Activated CD8-positive, alpha-beta memory T cell treated with anti-CD3 and anti-CD28 coated beads, Interleukin-2, amount 10 ng/mL, durations not matched to agents 7 days and 5 days (primary cell): ENCODE results near the gene LPIN1. TPM values are rescaled to one million over a fixed set of nuclear protein-coding genes. Genes with fewer than 3 reads are reported as not detected.
A peak's percentile ranks its signal among the peaks of the same experiment; 100 is the strongest.

Experiments
- ATAC-seq: fragments of 150-1000 bp; cut with Tn5 transposase; one replicate; pipeline ENCODE4 v1.10.0; 2021; ENCODE audit warnings: moderate library complexity
- CTCF ChIA-PET: fragments of 350-600 bp; sonication (Branson Sonifier 250); formaldehyde crosslinking; loops from one replicate; lab custom pipeline; 2021; ENCODE audit warnings: antibody characterized with exemption; lab: Charles Lee
- DNase-seq: peaks from one replicate; pipeline ENCODE4 v3.0.0-alpha.2; 2020
- H3K27ac Mint-ChIP-seq: one replicate; pipeline ENCODE4 v1.8.0; 2021; ENCODE audit warnings: mild to moderate bottlenecking, mixed read lengths
- H3K27me3 Mint-ChIP-seq: one replicate; pipeline ENCODE4 v1.8.0; 2021; ENCODE audit warnings: mixed read lengths
- H3K36me3 Mint-ChIP-seq: one replicate; pipeline ENCODE4 v1.8.0; 2021; ENCODE audit warnings: mild to moderate bottlenecking, mixed read lengths
- H3K4me1 Mint-ChIP-seq: one replicate; pipeline ENCODE4 v1.8.0; 2021; ENCODE audit warnings: mixed read lengths
- H3K4me3 Mint-ChIP-seq: one replicate; pipeline ENCODE4 v1.8.0; 2021; ENCODE audit warnings: mild to moderate bottlenecking, moderate library complexity, mixed read lengths
- H3K9me3 Mint-ChIP-seq: one replicate; pipeline ENCODE4 v1.8.0; 2022; ENCODE audit warnings: low read depth, mixed read lengths
- total RNA-seq, 2 experiments: library from RNA; stranded (reverse); gene quantifications; one replicate each; pipeline ENCODE4 v1.2.3, GENCODE V29; 2021

LPIN1 gene
- total RNA-seq, 2 experiments from 2014 or later, result 57.1 to 76.4 TPM

DNA sequence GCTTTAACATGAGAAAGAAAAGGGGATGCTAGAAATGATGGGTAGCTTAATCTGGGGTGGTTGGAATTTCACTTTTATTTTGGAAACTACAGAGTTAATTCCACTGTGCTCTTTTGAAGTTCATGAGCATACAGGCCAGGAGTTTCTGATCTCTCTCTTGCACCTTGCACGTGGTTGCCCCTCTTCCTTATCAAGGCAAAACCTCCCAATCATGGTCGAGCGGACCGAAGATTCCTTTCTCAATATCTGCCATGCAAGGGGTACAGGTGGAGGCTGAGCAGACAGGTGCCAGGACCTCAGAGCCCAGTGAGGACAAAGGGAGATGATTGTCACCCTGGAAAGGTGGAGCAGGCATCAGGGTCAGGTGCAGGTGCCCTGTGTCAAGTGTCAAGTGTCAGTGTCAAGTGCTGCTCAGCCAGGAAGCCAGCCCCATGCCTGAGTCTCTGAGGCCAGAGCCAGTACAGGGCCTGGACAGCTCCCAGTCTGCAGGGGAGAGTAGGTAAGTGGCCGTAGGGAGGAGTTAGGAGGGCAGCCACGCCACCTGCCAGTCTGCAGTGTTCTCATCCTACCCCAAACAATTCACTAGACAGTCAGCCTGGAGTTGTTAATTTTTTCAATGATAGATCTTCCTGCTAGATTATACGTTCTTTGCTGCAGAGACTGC lies 42.2 kb downstream of the LPIN1 start:
- Mint-ChIP-seq H3K9me3 (no peaks in the 10 kb centered on the region), H3K27me3 (no peaks in the 10 kb centered on the region), H3K4me3 (no peak overlapping the region), H3K4me1 (no peaks in the 10 kb centered on the region), H3K36me3 (peaks cover 74% of the 10 kb centered on the region), H3K27ac (no peak overlapping the region)
- ATAC-seq (no peak), DNase-seq (no peak)
- CTCF ChIA-PET, result interaction anchor here (0.8 to 13.1 kb wide), 5 partner anchors 9 to 99 kb away, joined by 4 to 401 read pairs (median 6); partner anchors contain the start of gene LPIN1

DNA sequence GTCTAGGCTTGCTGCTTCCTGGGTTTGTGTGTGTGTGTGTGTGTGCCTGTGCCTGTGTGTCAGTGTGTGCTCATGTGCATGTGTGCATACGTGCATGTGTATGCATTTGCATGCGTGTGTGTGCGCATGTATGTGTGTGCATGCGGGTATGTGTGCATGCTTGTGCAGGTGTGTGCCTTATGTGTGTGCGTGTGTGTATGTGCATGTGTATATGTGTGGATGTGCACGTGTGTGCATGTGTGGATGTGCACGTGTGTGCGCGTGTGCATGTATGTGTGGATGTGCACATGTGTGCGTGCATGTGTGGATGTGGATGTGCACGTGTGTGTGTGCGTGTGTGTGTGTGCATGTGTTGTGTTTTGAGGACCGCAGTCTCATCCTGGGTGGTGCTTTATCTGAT lies 42.8 kb downstream of the LPIN1 start:
- CTCF ChIA-PET, result interaction anchor here (1.0 to 2.2 kb wide), 3 partner anchors 10 to 105 kb away, joined by 3 to 9 read pairs (median 3); no protein-coding TSS in a partner anchor
- DNase-seq (no peak), ATAC-seq (no peak)
- Mint-ChIP-seq H3K27ac (no peak overlapping the region), H3K4me1 (no peaks in the 10 kb centered on the region), H3K36me3 (peaks cover 73% of the 10 kb centered on the region), H3K27me3 (no peaks in the 10 kb centered on the region), H3K4me3 (no peak overlapping the region), H3K9me3 (no peaks in the 10 kb centered on the region)

DNA sequence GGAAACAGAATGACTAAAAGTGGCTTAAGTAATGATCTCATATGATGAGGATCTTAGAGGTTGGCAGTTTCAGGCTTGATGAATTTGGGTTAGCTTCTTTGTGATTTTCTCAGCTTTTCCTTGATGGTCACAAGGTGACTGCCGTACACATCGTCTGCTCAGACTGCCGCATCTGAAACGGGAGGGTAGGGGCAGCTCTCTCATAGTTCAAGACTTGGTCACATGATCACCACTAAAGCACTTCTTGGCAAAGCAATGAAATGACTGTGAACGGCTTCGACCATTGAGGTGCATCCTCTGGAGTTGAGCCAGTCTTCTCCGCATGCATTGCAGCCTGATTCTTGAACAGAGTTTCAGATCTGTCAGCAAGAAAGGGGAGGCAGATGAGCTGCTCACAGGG lies 43.8 kb downstream of the LPIN1 start:
- CTCF ChIA-PET, result interaction anchor here (1.0 to 1.2 kb wide), 2 partner anchors 11 to 106 kb away, joined by 3 read pairs; no protein-coding TSS in a partner anchor
- Mint-ChIP-seq H3K27ac (no peak overlapping the region), H3K4me1 (no peaks in the 10 kb centered on the region), H3K27me3 (no peaks in the 10 kb centered on the region), H3K4me3 (no peak overlapping the region), H3K9me3 (no peaks in the 10 kb centered on the region), H3K36me3 (peaks cover 72% of the 10 kb centered on the region)
- DNase-seq (no peak), ATAC-seq (no peak)

DNA sequence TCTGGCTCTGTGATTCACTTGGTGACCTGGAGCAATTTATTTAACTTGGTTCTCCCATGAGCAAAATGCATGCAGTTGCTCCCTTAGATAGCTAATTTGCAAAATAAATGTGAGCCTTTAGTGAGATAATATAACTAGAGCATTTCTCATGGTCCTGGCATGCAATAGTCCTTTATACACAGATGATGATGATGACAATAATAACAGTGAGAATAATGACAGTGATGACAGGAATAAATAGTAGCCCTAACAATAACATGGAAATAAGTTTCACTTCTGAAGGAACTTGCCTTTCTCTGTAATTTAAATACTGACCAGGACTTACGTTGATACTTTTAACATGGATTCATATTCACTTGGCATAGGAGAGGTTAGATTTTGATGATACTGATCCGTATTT lies 49.2 kb downstream of the LPIN1 start:
- Mint-ChIP-seq H3K9me3 (no peaks in the 10 kb centered on the region), H3K36me3 (peaks cover 72% of the 10 kb centered on the region), H3K27me3 (no peaks in the 10 kb centered on the region), H3K4me3 (no peak overlapping the region), H3K27ac (no peak overlapping the region), H3K4me1 (no peaks in the 10 kb centered on the region)
- DNase-seq, result no peak
- ATAC-seq, result no peak
- CTCF ChIA-PET, result no interaction called here

DNA sequence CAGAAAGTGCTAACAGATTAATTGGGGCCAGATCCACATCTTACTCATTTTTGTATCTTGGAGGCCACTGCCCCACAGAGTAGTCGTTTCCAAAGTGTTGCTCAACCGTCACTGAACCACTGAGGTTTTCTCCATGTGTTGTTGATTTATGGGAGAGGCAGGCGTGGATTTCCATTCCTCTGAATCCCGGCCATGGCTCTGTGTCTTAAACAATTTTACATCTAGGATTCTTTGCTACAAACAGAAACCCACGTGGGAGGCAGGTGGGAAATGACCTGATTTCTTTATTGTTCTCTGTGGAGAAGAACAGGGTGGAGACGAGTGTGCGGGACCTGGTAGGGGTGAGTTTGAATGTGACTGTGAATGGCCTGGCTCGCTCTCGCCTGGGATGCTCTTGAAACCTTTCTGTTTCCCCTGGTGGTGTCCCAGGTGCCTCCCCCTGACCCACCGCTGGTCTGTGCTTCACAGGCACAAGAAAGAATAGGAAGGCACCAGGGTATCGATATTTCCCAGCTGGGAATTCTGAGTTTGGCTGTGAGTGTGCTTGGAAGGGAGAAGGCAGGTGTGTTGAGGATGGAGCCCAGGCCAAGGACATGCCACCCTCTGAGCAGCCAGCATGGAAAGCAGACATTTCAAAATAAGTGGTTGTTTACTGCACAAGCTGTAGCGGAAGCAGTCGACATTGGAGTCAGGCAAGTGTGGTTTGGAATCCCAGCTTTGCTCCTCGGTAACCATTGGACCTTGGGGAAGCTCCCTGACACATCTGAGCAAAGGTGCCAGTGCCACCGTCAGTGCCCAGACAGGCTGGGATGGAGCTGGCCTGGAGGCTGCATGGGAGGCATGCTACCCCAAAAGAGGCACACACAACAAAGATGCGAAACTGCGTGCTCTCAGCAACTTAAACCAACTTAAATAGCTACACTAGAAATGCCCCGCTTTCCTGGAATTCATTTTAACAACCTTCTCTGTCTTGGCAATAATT lies 50.0 kb downstream of the LPIN1 start:
- no peaks in the 10 kb centered on the region for H3K27me3 Mint-ChIP-seq
- no peaks in the 10 kb centered on the region for H3K9me3 Mint-ChIP-seq
- H3K4me3 Mint-ChIP-seq, result no peak overlapping the region
- H3K4me1 Mint-ChIP-seq, result no peaks in the 10 kb centered on the region
- peaks cover 71% of the 10 kb centered on the region for H3K36me3 Mint-ChIP-seq
- no peak overlapping the region for H3K27ac Mint-ChIP-seq
- ATAC-seq, result no peak
- CTCF ChIA-PET, result interaction anchor here (1.1 kb wide), 1 partner anchor 12 kb away, joined by 3 read pairs; no protein-coding TSS in a partner anchor
- peak; percentile 23 for DNase-seq

DNA sequence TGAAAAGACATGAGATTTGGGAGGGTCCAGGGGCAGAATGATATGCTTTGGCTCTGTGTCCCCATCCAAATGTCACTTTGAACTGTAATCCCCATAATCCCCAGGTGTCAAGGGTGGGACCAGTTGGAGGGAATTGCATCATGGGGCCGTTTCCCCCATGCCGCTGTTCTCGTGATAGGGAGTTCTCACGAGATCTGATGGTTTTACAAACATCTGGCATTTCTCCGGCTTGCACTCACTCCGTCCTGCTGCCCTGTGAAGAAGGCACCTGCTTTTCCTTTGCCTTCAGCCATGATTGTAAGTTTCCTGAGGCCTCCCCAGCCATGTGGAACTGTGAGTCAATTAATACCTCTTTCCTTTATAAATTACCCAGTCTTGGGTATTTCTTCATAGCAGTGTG lies 51.4 kb downstream of the LPIN1 start:
- CTCF ChIA-PET, result no interaction called here
- peaks cover 68% of the 10 kb centered on the region for H3K36me3 Mint-ChIP-seq
- H3K9me3 Mint-ChIP-seq, result no peaks in the 10 kb centered on the region
- DNase-seq (peak; percentile 18), ATAC-seq (no peak)
- no peaks in the 10 kb centered on the region for H3K4me1 Mint-ChIP-seq
- H3K27me3 Mint-ChIP-seq, result no peaks in the 10 kb centered on the region
- H3K27ac Mint-ChIP-seq, result peak overlapping the region; percentile 22
- H3K4me3 Mint-ChIP-seq, result no peak overlapping the region

DNA sequence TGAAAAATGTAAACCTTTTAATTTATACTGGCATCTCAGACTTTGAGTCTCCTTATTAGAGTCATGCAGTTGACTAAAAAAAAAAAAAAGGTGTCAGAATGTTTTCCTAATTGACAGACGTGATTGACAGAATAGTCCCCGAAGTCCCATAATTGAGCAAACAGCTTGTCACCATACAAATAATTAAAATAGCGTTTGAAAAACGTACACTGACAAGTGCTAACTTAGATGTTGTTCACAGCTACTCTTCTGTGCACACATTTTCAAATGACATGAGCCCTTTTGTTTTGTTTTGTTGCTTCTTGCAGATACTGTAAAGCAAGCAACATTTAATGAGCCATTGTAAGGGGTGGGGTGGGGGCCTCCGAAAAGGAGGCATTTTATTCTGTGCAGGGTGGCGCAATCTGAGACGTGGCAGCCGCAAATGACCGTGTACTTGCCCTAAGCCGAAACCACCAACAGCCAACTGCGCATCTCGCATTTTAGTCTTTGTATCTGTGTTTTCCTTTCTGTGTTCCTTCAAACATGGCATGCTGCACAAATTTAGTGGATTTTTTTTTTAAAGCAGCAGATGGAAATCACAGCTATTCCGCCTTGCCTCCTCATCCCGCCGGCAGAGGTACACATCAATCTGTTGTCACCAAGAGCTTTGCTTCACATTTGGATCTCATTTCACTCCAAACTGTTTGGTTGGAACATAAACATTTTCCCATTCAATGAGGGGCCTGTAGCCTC lies 52.4 kb downstream of the LPIN1 start:
- Mint-ChIP-seq H3K4me3 (no peak overlapping the region), H3K36me3 (peaks cover 63% of the 10 kb centered on the region), H3K4me1 (no peaks in the 10 kb centered on the region), H3K9me3 (no peaks in the 10 kb centered on the region), H3K27me3 (no peaks in the 10 kb centered on the region), H3K27ac (no peak overlapping the region)
- ATAC-seq (no peak), DNase-seq (peak; percentile 18)
- CTCF ChIA-PET, result no interaction called here

DNA sequence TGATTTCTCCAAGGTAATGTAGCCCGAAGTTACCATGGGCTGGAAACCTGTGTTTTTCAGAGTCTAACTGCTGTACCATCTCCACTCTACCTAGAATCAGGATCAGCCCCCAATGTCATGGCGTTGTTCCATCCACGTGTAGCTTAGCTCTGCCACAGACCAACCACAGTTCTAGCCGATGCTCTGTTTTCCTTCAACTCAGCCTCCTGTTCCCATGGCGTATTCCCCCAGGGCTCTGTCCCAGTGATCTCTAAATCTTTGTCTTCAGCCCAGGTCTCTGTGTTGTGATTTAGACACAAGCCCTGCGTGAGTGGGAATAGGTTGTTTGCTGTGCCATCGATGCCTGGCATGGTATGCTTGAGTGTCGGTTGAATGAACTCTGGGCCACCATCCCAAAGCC lies 53.4 kb downstream of the LPIN1 start:
- Mint-ChIP-seq H3K27me3 (no peaks in the 10 kb centered on the region), H3K4me1 (no peaks in the 10 kb centered on the region), H3K36me3 (peaks cover 66% of the 10 kb centered on the region), H3K9me3 (no peaks in the 10 kb centered on the region), H3K27ac (no peak overlapping the region), H3K4me3 (no peak overlapping the region)
- ATAC-seq (no peak), DNase-seq (no peak)
- CTCF ChIA-PET, result no interaction called here

DNA sequence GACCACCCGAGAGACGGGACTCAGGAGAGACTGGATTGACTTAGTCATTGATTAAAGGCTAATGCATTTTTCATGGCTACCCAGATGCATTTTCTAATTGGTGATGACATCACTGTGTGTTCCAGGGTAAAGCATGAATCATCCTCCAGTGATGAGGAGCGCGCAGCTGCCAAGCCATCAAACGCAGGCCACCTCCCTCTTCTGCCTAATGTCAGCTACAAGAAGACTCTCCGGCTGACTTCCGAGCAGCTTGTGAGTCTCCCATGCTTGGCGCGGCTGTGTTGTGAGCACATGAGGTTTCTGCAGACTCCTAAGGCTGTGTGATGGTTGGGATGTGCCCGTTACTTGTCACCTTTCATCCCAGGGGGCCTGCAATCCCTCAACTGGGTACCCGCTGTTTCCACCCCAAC lies 56.4 kb downstream of the LPIN1 start:
- peak; percentile 22 for DNase-seq
- Mint-ChIP-seq H3K4me3 (no peak overlapping the region), H3K9me3 (no peaks in the 10 kb centered on the region), H3K27me3 (no peaks in the 10 kb centered on the region), H3K36me3 (peaks cover 64% of the 10 kb centered on the region), H3K27ac (no peak overlapping the region), H3K4me1 (no peaks in the 10 kb centered on the region)
- no peak for ATAC-seq
- CTCF ChIA-PET, result interaction anchor here (1.7 kb wide), 1 partner anchor 23 kb away, joined by 8 read pairs; no protein-coding TSS in a partner anchor

DNA sequence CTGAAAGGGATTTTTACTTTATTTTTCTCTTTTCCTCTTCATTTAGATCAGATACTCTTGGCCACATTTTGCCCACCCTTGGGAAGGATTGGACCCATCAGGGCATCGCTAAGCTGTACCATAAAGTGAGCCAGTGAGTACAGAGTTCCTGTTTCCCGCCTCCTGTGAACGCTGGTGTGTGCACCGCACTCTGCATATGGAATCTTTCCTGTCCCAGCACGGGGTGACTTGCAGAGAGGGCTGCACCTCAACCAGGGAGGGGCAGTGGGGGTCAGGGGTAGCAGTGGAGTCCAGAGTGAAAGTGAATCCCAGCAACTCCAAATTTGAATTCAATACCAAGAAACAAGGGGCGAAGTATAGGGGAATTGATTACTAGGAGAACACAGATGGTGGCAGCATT lies 58.6 kb downstream of the LPIN1 start:
- Mint-ChIP-seq H3K27me3 (no peaks in the 10 kb centered on the region), H3K36me3 (peaks cover 57% of the 10 kb centered on the region), H3K9me3 (no peaks in the 10 kb centered on the region), H3K4me3 (no peak overlapping the region), H3K27ac (no peak overlapping the region), H3K4me1 (no peaks in the 10 kb centered on the region)
- DNase-seq (peak; percentile 29), ATAC-seq (no peak)
- CTCF ChIA-PET, result interaction anchor here (1.5 kb wide), 1 partner anchor 26 kb away, joined by 4 read pairs; no protein-coding TSS in a partner anchor

DNA sequence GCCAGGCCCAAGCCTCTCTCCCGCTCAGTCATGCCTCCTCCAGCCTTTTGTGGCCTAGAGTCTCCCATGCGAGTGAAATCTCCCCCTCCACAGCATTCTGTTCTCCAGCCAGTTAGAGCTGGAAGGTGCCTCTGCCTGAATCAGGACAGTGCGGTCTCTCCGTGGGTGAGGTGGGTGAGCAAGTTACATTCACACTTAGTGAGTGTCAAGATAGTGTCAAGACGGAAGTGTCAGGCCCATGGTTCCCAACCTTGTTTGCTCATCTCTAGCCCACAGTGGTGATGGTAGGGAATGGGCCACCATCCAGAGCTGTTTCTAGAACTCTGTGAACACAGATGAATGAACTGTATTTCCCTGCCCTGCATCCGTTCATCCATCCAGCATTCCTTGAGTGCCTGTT lies 59.5 kb downstream of the LPIN1 start:
- H3K4me3 Mint-ChIP-seq, result no peak overlapping the region
- H3K4me1 Mint-ChIP-seq, result no peaks in the 10 kb centered on the region
- no peaks in the 10 kb centered on the region for H3K27me3 Mint-ChIP-seq
- CTCF ChIA-PET, result interaction anchor here (1.5 to 1.6 kb wide), 2 partner anchors 27 to 113 kb away, joined by 4 read pairs; no protein-coding TSS in a partner anchor
- ATAC-seq (no peak), DNase-seq (peak; percentile 26)
- no peaks in the 10 kb centered on the region for H3K9me3 Mint-ChIP-seq
- H3K27ac Mint-ChIP-seq, result no peak overlapping the region
- H3K36me3 Mint-ChIP-seq, result peaks cover 56% of the 10 kb centered on the region

DNA sequence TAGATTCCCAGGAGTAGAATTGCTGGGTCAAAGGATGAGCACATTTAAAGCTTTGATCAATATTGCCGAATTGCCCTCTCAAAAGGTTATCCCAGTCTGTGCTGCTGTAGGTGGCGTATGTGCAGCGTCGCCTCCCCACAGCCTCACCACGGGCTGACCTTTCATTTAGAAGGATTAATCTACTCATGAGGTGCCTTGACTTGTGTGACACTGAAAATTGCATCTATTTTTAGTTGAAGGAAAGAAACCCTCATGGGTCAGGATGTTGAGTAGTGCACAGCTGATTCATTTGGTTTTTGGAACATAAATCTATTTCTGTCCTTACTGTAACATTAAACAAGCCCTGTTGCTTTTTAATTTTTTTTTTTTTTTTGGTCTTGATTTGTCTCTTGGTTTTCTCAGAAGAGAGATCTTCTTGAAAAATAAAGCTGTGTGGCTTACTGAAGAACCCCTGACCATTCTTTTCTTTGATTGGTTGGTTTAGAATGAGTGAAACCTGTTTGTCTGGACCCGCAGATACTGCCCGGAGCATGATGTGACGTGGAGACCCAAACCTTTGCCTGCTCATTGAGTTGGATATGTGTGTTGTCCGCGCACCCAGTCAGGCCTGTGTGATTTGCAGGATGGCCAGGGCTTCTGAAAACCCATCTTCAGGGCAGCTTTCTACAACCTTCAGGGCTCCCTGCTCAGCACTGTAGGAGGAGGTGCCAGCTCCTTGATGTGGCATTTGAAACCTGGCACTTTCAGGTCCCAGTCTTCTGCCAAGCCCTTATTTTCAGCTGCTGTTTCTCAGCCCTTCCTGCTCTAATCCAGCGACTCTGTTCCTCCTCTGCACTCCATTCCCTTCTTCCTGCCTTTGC lies 61.0 kb downstream of the LPIN1 start:
- H3K9me3 Mint-ChIP-seq, result no peaks in the 10 kb centered on the region
- peaks cover 56% of the 10 kb centered on the region for H3K36me3 Mint-ChIP-seq
- CTCF ChIA-PET, result interaction anchor here (1.6 kb wide), 1 partner anchor 114 kb away, joined by 4 read pairs; no protein-coding TSS in a partner anchor
- no peak overlapping the region for H3K27ac Mint-ChIP-seq
- H3K4me3 Mint-ChIP-seq, result no peak overlapping the region
- ATAC-seq (no peak), DNase-seq (peak; percentile 28)
- no peaks in the 10 kb centered on the region for H3K4me1 Mint-ChIP-seq
- no peaks in the 10 kb centered on the region for H3K27me3 Mint-ChIP-seq
